OCI-LY7 (cell line): Measurements from ENCODE around the gene BMP5.

Experiments
- CTCF ChIP-seq: fragments of 200-600 bp; sonication (generic); conservative IDR thresholded peaks from 2 replicates; pipeline ENCODE4 v1.5.1; 2014; ENCODE audit warnings: mild to moderate bottlenecking, antibody characterized with exemption, low read length, moderate library complexity, mixed read lengths
- EZH2phosphoT487 ChIP-seq: fragments of 200-600 bp; sonication (generic); IDR thresholded peaks from 2 replicates; pipeline ENCODE4 v1.6.1; 2018; ENCODE audit warnings: low read depth, borderline replicate concordance, mild to moderate bottlenecking, mixed run types, antibody characterized with exemption, low read length, moderate library complexity, mixed read lengths

- TF ChIP-seq CTCF: no peak
- TF ChIP-seq EZH2phosphoT487: no peak
Observed at GRCh38 chr6:55868771-55869479, 6.5 kb downstream of the BMP5 start.
